Measurements from ENCODE around the gene RNU4-1. TPM values are rescaled to one million over a fixed set of nuclear protein-coding genes. Genes with fewer than 3 reads are reported as not detected.

Gene RNU4-1
- polyA plus RNA-seq, 3 donors = not detected

- DNase-seq = peak; percentile 96
Measured at GRCh38 chr12:120301962-120302815, 9.2 kb upstream of the RNU4-1 start, which contains the start of gene SIRT4. Gene SIRT4, plus strand, starts transcription at chr12:120302321. Its CDS starts 1,241 bp downstream, at chr12:120303562.

- DNase-seq = no peak
Measured at GRCh38 chr12:120292411-120292660, 701 bp downstream of the RNU4-1 start.

- peak; percentile 27 for DNase-seq
Measured at GRCh38 chr12:120290609-120291305, 2.3 kb downstream of the RNU4-1 start.

GRCh38 chr12:120287491-120287890 is 5.5 kb downstream of the RNU4-1 start:
- no peak for DNase-seq

- no peak for DNase-seq
Measured at GRCh38 chr12:120286768-120287490, 6.1 kb downstream of the RNU4-1 start.

- DNase-seq = no peak
Measured at GRCh38 chr12:120284381-120284780, 8.7 kb downstream of the RNU4-1 start.

GRCh38 chr12:120283318-120283717 is 9.7 kb downstream of the RNU4-1 start:
- no peak for DNase-seq

- no peak for DNase-seq
Measured at GRCh38 chr12:120278137-120279069, 14.6 kb downstream of the RNU4-1 start.

- no peak for DNase-seq
Measured at GRCh38 chr12:120276734-120277133, 16.3 kb downstream of the RNU4-1 start.

GRCh38 chr12:120267736-120268135 is 25.3 kb downstream of the RNU4-1 start:
- no peak for DNase-seq

- no peak for DNase-seq
Measured at GRCh38 chr12:120266180-120266870, 26.7 kb downstream of the RNU4-1 start.

- DNase-seq = peak; percentile 68
Measured at GRCh38 chr12:120265473-120266179, 27.4 kb downstream of the RNU4-1 start, which contains the start of gene PXN. Gene PXN, minus strand, starts transcription at chr12:120265730. Its CDS starts 101 bp downstream, at chr12:120265629.

- no peak for DNase-seq
Measured at GRCh38 chr12:120264904-120265472, 28.0 kb downstream of the RNU4-1 start.

GRCh38 chr12:120264086-120264903 is 28.7 kb downstream of the RNU4-1 start:
- no peak for DNase-seq

- DNase-seq = no peak
Measured at GRCh38 chr12:120263748-120264085, 29.3 kb downstream of the RNU4-1 start.

- DNase-seq = no peak
Measured at GRCh38 chr12:120262852-120263747, 29.9 kb downstream of the RNU4-1 start.

GRCh38 chr12:120261951-120262851 is 30.8 kb downstream of the RNU4-1 start:
- DNase-seq = no peak

Measured in renal pelvis (tissue), 4 donors.